Vagina (tissue), 2 donors: ENCODE results near the gene COX7A2L. TPM values are rescaled to one million over a fixed set of nuclear protein-coding genes. Genes with fewer than 3 reads are reported as not detected.

Experiments used
- DNase-seq, 2 donors: peaks; one replicate each; pipeline ENCODE4 v3.0.0-alpha.2; 2017; ENCODE audit errors: extremely low spot score in 2 of 2
- H3K27ac ChIP-seq: fragments of 200-600 bp; sonication (generic); one replicate; pipeline ENCODE4 v1.5.1; 2019
- H3K27me3 ChIP-seq: fragments of 200-600 bp; sonication (generic); one replicate; pipeline ENCODE4 v1.5.1; 2019
- H3K36me3 ChIP-seq, 2 donors: fragments of 200-600 bp; sonication (generic); one replicate each; pipeline ENCODE4 v1.5.1; 2017 to 2019
- H3K4me1 ChIP-seq: fragments of 200-600 bp; sonication (generic); one replicate; pipeline ENCODE4 v1.5.1; 2019
- H3K4me3 ChIP-seq, 2 donors: fragments of 200-600 bp; sonication (generic); 1 replicate in 1 of 2; 2 replicates in 1 of 2; pipeline ENCODE4 v1.5.1; 2016 to 2019
- H3K9me3 ChIP-seq: fragments of 200-600 bp; sonication (generic); one replicate; pipeline ENCODE4 v1.5.1; 2019
- CTCF ChIP-seq, 3 experiments: fragments of 450-650 bp in 2 of 3; fragments of 200-600 bp in 1 of 3; sonication (generic) in 1 of 3; IDR thresholded peaks; one replicate each; pipeline ENCODE4 v1.5.1; 2017 to 2019; ENCODE audit warnings: antibody characterized with exemption in 3 of 3, mild to moderate bottlenecking in 2 of 3, moderate library complexity in 2 of 3
- POLR2A ChIP-seq, 2 donors: fragments of 450-650 bp; IDR thresholded peaks; one replicate each; pipeline ENCODE4 v1.6.1; 2017; ENCODE audit warnings: antibody characterized with exemption in 2 of 2, mild to moderate bottlenecking in 2 of 2, moderate library complexity in 2 of 2
- POLR2AphosphoS5 ChIP-seq, 2 donors: sonication (generic); formaldehyde crosslinking; IDR thresholded peaks; one replicate each; pipeline ENCODE4 v1.9.0; 2017; ENCODE audit warnings: antibody characterized with exemption in 2 of 2, mild to moderate bottlenecking in 2 of 2, low read depth in 1 of 2; ENCODE audit not compliant: insufficient read depth in 1 of 2
- intact Hi-C: fragments of 100-400 bp; cut with DNase I; formaldehyde crosslinking; loops from one replicate; pipeline ENCODE4 v1.15.1; 2023
- total RNA-seq: library from RNA; depleted of rRNA; stranded (reverse); fragments of >200 nt; gene quantifications from one replicate; pipeline ENCODE4 v1.2.3, GENCODE V29; 2016

Gene COX7A2L
- total RNA-seq, 1 donor from 2014 or later = 83.2 TPM

GRCh38 chr2:42316910-42317309, 44.1 kb downstream of the COX7A2L start:
- H3K27ac ChIP-seq = no peak overlapping the region
- H3K27me3 ChIP-seq = no peaks in the 10 kb centered on the region
- DNase-seq = no peak
- no peaks in the 10 kb centered on the region for H3K4me1 ChIP-seq
- TF ChIP-seq CTCF (IDR thresholded peaks at IDR 0.05) (no peak), POLR2A (IDR thresholded peaks at IDR 0.05) (no peak), POLR2AphosphoS5 (IDR thresholded peaks at IDR 0.05; ENCODE audit: insufficient read depth in 1 of 2, low read depth in 1 of 2) (no peak)
- H3K36me3 ChIP-seq = peaks cover 0 to 12% of the 10 kb centered on the region in 2 donors
- H3K9me3 ChIP-seq = no peaks in the 10 kb centered on the region
- H3K4me3 ChIP-seq = no peak overlapping the region
- intact Hi-C loops = no loop called here

- Histone ChIP-seq H3K27me3 (no peaks in the 10 kb centered on the region), H3K36me3 (peaks cover 0 to 12% of the 10 kb centered on the region in 2 donors), H3K27ac (no peak overlapping the region), H3K4me3 (no peak overlapping the region), H3K9me3 (no peaks in the 10 kb centered on the region), H3K4me1 (no peaks in the 10 kb centered on the region)
- TF ChIP-seq POLR2AphosphoS5 (IDR thresholded peaks at IDR 0.05; ENCODE audit: insufficient read depth in 1 of 2, low read depth in 1 of 2) (no peak), POLR2A (IDR thresholded peaks at IDR 0.05) (no peak), CTCF (IDR thresholded peaks at IDR 0.05) (no peak)
- intact Hi-C loops = no loop called here
- no peak for DNase-seq
Measured at GRCh38 chr2:42315844-42316470, 45.1 kb downstream of the COX7A2L start.

- H3K27ac ChIP-seq = no peak overlapping the region
- intact Hi-C loops = no loop called here
- H3K9me3 ChIP-seq = no peaks in the 10 kb centered on the region
- no peak overlapping the region for H3K4me3 ChIP-seq
- H3K4me1 ChIP-seq = no peaks in the 10 kb centered on the region
- no peak for DNase-seq
- H3K27me3 ChIP-seq = no peaks in the 10 kb centered on the region
- peaks cover 0 to 12% of the 10 kb centered on the region in 2 donors for H3K36me3 ChIP-seq
- TF ChIP-seq CTCF (IDR thresholded peaks at IDR 0.05) = no peak
- TF ChIP-seq POLR2AphosphoS5 (IDR thresholded peaks at IDR 0.05; ENCODE audit: insufficient read depth in 1 of 2, low read depth in 1 of 2) = no peak
- no peak for TF ChIP-seq POLR2A (IDR thresholded peaks at IDR 0.05)
Measured at GRCh38 chr2:42314892-42315468, 46.0 kb downstream of the COX7A2L start.

- no peak for DNase-seq
Measured at GRCh38 chr2:42312106-42312505, 48.9 kb downstream of the COX7A2L start.

More at GRCh38 chr2:42312106-42312505, 48.9 kb downstream of the COX7A2L start:
- TF ChIP-seq CTCF (IDR thresholded peaks at IDR 0.05) (no peak), POLR2AphosphoS5 (IDR thresholded peaks at IDR 0.05; ENCODE audit: insufficient read depth in 1 of 2, low read depth in 1 of 2) (no peak), POLR2A (IDR thresholded peaks at IDR 0.05) (no peak)
- Histone ChIP-seq H3K27ac (no peak overlapping the region), H3K36me3 (peaks cover 0 to 12% of the 10 kb centered on the region in 2 donors), H3K9me3 (no peaks in the 10 kb centered on the region), H3K4me1 (no peaks in the 10 kb centered on the region), H3K27me3 (no peaks in the 10 kb centered on the region), H3K4me3 (no peak overlapping the region)
- intact Hi-C loops = no loop called here
